ENCODE results near the gene GMCL1. TPM values are rescaled to one million over a fixed set of nuclear protein-coding genes. Genes with fewer than 3 reads are reported as not detected.
"Not testable (repeated sequence)": the region's sequence is repeated elsewhere in the genome, so short reads cannot be mapped to it uniquely, and the experiment has no call there.

The GMCL1 gene
- total RNA-seq, 1 donor from 2014 or later = 10.2 TPM

GRCh38 chr2:69805887-69806286 is 23.6 kb upstream of the GMCL1 start:
- DNase-seq (ENCODE audit: low read depth, low spot score) = no peak

- DNase-seq (ENCODE audit: low read depth, low spot score) = no peak
Observed at GRCh38 chr2:69807821-69808540, 21.5 kb upstream of the GMCL1 start.

- no peak for DNase-seq (ENCODE audit: low read depth, low spot score)
Observed at GRCh38 chr2:69810550-69810949, 18.9 kb upstream of the GMCL1 start.

- DNase-seq (ENCODE audit: low read depth, low spot score) = no peak
Observed at GRCh38 chr2:69811018-69811417, 18.4 kb upstream of the GMCL1 start.

- DNase-seq (ENCODE audit: low read depth, low spot score) = no peak
Observed at GRCh38 chr2:69811591-69811990, 17.9 kb upstream of the GMCL1 start.

GRCh38 chr2:69815717-69816116 is 13.7 kb upstream of the GMCL1 start:
- no peak for DNase-seq (ENCODE audit: low read depth, low spot score)

- peak; percentile 50 for DNase-seq (ENCODE audit: low read depth, low spot score)
Observed at GRCh38 chr2:69816923-69817542, 12.4 kb upstream of the GMCL1 start.

- peak; percentile 51 for DNase-seq (ENCODE audit: low read depth, low spot score)
Observed at GRCh38 chr2:69817729-69818501, 11.5 kb upstream of the GMCL1 start.

GRCh38 chr2:69827796-69828540 is 1.5 kb upstream of the GMCL1 start:
- DNase-seq (ENCODE audit: low read depth, low spot score) = no peak

GRCh38 chr2:69828938-69829255 is 563 bp upstream of the GMCL1 start:
- no peak for DNase-seq (ENCODE audit: low read depth, low spot score)

- DNase-seq (ENCODE audit: low read depth, low spot score) = no peak
Observed at GRCh38 chr2:69830045-69830905, 815 bp downstream of the GMCL1 start.

- not testable (repeated sequence) for DNase-seq (ENCODE audit: low read depth, low spot score)
Observed at GRCh38 chr2:69830906-69831241, 1.4 kb downstream of the GMCL1 start.

GRCh38 chr2:69831354-69831905 is 2.0 kb downstream of the GMCL1 start:
- DNase-seq (ENCODE audit: low read depth, low spot score) = no peak

- DNase-seq (ENCODE audit: low read depth, low spot score) = no peak
Observed at GRCh38 chr2:69833752-69834151, 4.3 kb downstream of the GMCL1 start.

GRCh38 chr2:69835666-69836065 is 6.2 kb downstream of the GMCL1 start:
- DNase-seq (ENCODE audit: low read depth, low spot score) = no peak

- no peak for DNase-seq (ENCODE audit: low read depth, low spot score)
Observed at GRCh38 chr2:69836316-69836715, 6.9 kb downstream of the GMCL1 start.

GRCh38 chr2:69837533-69837932 is 8.1 kb downstream of the GMCL1 start:
- DNase-seq (ENCODE audit: low read depth, low spot score) = no peak

- no peak for DNase-seq (ENCODE audit: low read depth, low spot score)
Observed at GRCh38 chr2:69843993-69844392, 14.5 kb downstream of the GMCL1 start.

GRCh38 chr2:69844560-69844959 is 15.1 kb downstream of the GMCL1 start:
- DNase-seq (ENCODE audit: low read depth, low spot score) = no peak

GRCh38 chr2:69846182-69847067 is 17.0 kb downstream of the GMCL1 start:
- DNase-seq (ENCODE audit: low read depth, low spot score) = no peak
